Naive thymus-derived CD8-positive, alpha-beta T cell (primary cell): ENCODE measurements around the gene SIPA1L2. TPM values are rescaled to one million over a fixed set of nuclear protein-coding genes. Genes with fewer than 3 reads are reported as not detected.
"Not testable (repeated sequence)": the region's sequence is repeated elsewhere in the genome, so short reads cannot be mapped to it uniquely, and the experiment has no call there.

Experiments
- ATAC-seq, 2 donors: fragments of 150-1000 bp; cut with Tn5 transposase in 1 of 2; sonication (Bioruptor Pico), chemical (Tn5 transposase) in 1 of 2; 1 replicate in 1 of 2; 2 replicates in 1 of 2; pipeline ENCODE4 v1.10.0; 2021; ENCODE audit warnings: mild to moderate bottlenecking in 2 of 2, moderate library complexity in 2 of 2
- POLR2A ChIA-PET: fragments of 350-600 bp; sonication (Branson Sonifier 250); formaldehyde crosslinking; loops from one replicate; lab custom pipeline; 2021; ENCODE audit warnings: antibody characterized with exemption; lab: Charles Lee
- DNase-seq, 10 donors: peaks; one replicate each; pipeline versions ENCODE4 v3.0.0 to v3.0.0-alpha.2; 2020 to 2022
- H3K27ac Mint-ChIP-seq, 10 donors: one replicate each; pipeline ENCODE4 v1.8.0; 2020 to 2022; ENCODE audit warnings: mild to moderate bottlenecking in 10 of 10, mixed read lengths in 10 of 10, moderate library complexity in 4 of 10, inconsistent platforms in 1 of 10
- H3K27me3 Mint-ChIP-seq, 5 donors: one replicate each; pipeline ENCODE4 v1.8.0; 2021 to 2022; ENCODE audit warnings: mixed read lengths in 5 of 5
- H3K36me3 Mint-ChIP-seq, 3 donors: one replicate each; pipeline ENCODE4 v1.8.0; 2020 to 2022; ENCODE audit warnings: mixed read lengths in 3 of 3, mild to moderate bottlenecking in 2 of 3, inconsistent platforms in 1 of 3
- H3K4me1 Mint-ChIP-seq, 4 donors: one replicate each; pipeline ENCODE4 v1.8.0; 2021 to 2022; ENCODE audit warnings: mixed read lengths in 4 of 4
- H3K4me3 Mint-ChIP-seq, 10 donors: one replicate each; pipeline ENCODE4 v1.8.0; 2020 to 2022; ENCODE audit warnings: mild to moderate bottlenecking in 10 of 10, mixed read lengths in 10 of 10, moderate library complexity in 6 of 10, inconsistent platforms in 1 of 10
- H3K9me3 Mint-ChIP-seq, 9 donors: one replicate each; pipeline ENCODE4 v1.8.0; 2020 to 2022; ENCODE audit warnings: mixed read lengths in 9 of 9, mild to moderate bottlenecking in 3 of 9, inconsistent platforms in 1 of 9, moderate library complexity in 1 of 9
- polyA plus RNA-seq, 3 donors: library from polyadenylated mRNA; unstranded; fragments of 300-500 nt; fragmentation: Illumina TruSeq; gene quantifications; one replicate each; pipeline ENCODE4 v1.2.3, GENCODE V29; 2021
- total RNA-seq, 8 experiments: library from RNA in 2 of 8; stranded (reverse) in 2 of 8; gene quantifications; one replicate each; pipeline ENCODE4 v1.2.3 and lab custom pipeline; 2021 to 2026

The SIPA1L2 gene
- total and polyA plus RNA-seq, 5 experiments from 2014 or later = 0.08 to 0.16 (median 0.08) TPM; not detected in 2

DNA sequence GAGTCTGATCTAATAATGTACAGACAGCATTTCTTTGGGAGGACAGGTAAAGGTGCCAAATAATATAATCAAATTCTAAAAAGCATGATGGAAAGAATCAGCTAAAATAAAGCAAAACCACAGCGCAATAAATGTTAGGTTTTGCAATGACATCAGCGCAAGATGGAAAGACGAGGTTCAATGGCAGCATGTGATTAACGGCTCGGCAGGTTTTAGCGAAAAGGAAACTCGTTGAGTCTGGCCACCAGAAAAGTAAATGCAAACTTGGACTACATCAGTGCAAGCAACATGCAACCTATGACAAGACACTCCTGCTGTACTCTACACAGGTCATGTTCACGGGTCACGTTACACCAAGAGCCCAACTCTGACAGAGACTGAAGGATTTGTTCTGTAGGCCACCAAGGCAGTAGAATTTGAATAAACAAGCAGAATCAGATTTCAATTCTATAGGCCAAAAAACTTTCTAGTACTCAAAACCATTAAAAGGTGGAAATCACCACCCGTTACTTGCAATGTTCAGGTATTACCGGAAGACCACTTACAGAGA is 4.5 kb downstream of the SIPA1L2 start:
- Mint-ChIP-seq H3K4me1 (peaks cover 4 to 18% (median 10%) of the 10 kb centered on the region in 4 donors), H3K4me3 (no peak overlapping the region), H3K9me3 (no peaks in the 10 kb centered on the region), H3K27me3 (peaks cover 4 to 17% (median 14%) of the 10 kb centered on the region in 5 donors), H3K36me3 (no peaks in the 10 kb centered on the region), H3K27ac (no peak overlapping the region)
- DNase-seq (no peak), ATAC-seq (no peak)
- POLR2A ChIA-PET = no interaction called here

DNA sequence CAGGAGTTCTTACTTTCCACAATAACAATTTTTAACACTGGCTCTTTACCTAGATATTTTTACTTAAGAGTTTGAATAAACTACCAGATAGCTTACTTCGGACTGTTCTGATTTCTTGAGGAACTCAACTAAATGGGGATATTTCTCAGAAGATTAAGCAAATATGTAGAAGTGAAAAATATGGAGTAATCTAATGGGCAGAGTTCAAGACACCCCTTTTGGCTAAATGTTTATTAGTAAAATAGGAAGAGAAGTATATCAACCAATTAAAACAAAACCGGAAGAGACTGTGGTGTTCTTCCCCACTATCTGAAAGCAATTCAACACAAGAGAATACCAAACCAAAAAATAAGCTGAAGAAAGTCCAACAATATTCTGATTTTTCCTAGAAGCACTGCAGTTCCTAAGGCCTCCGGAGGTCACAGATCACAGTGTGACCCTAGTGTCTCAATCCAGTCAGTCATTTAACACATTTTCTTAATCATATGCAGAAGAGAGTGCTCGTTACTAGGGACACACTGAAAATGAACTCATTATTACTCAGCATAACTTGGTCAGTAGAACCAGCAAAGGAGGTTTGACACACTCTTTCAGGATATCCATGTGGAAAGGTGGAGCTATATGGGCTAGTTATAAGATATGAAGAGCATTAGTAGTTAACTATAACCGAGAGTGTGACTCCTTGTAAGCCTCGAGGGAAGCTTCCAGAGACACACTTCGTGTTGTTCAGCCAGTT is 5.2 kb downstream of the SIPA1L2 start:
- no peaks in the 10 kb centered on the region for H3K9me3 Mint-ChIP-seq
- no peak overlapping the region for H3K27ac Mint-ChIP-seq
- peaks cover 5 to 17% (median 14%) of the 10 kb centered on the region in 5 donors for H3K27me3 Mint-ChIP-seq
- H3K4me1 Mint-ChIP-seq = peaks cover 4 to 17% (median 10%) of the 10 kb centered on the region in 4 donors
- POLR2A ChIA-PET = no interaction called here
- no peak overlapping the region for H3K4me3 Mint-ChIP-seq
- H3K36me3 Mint-ChIP-seq = no peaks in the 10 kb centered on the region
- no peak for DNase-seq
- ATAC-seq = no peak

DNA sequence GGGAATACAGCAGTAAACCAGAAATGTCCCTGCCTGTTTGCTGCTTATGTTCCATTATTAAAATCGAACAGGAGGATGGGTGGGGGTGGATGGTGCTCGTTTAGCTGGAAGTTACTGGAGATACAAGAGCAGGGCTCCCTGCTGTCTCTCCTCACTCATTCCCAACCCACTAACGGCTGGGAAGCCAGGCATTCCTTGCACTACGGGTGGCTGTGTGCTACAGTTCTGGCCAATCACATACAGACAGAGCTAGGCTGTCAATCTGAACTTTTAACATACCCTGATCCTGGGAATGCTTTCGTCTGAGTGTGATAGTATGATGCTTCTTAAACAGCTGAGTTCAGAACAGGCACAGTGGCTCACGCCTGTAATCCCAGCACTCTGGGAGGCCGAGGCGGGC is 7.0 kb downstream of the SIPA1L2 start:
- H3K9me3 Mint-ChIP-seq = no peaks in the 10 kb centered on the region
- no peaks in the 10 kb centered on the region for H3K36me3 Mint-ChIP-seq
- H3K4me3 Mint-ChIP-seq = no peak overlapping the region
- peaks cover 0 to 6% (median 5%) of the 10 kb centered on the region in 5 donors for H3K27me3 Mint-ChIP-seq
- no peak overlapping the region for H3K27ac Mint-ChIP-seq
- DNase-seq (no peak), ATAC-seq (no peak)
- peaks cover 0 to 5% (median 2%) of the 10 kb centered on the region in 4 donors for H3K4me1 Mint-ChIP-seq
- POLR2A ChIA-PET = no interaction called here

DNA sequence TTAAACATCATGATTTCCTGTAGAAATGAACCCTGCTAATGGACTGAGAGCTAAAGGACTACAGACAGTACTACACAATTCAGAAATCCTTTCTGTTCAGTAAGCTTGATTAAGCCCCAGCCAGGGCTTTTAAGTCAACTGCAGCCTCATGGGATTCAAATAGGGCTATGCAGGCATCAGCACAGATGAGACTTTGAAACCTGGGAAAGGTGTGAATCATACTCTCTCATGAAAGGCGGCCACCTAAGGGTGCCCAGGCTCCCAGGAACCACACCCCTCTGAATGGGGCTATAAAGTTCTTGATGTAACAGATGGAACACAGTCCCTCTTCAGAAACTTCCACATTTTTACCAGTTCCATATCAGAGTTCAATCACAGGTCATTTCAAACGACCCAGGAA is 7.6 kb downstream of the SIPA1L2 start:
- Mint-ChIP-seq H3K4me3 (no peak overlapping the region), H3K9me3 (no peaks in the 10 kb centered on the region), H3K4me1 (peaks cover 0 to under 1% (median 0%) of the 10 kb centered on the region in 4 donors), H3K36me3 (no peaks in the 10 kb centered on the region), H3K27me3 (peaks cover 0 to 3% (median 3%) of the 10 kb centered on the region in 5 donors), H3K27ac (no peak overlapping the region)
- DNase-seq (no peak), ATAC-seq (no peak)
- POLR2A ChIA-PET = no interaction called here

DNA sequence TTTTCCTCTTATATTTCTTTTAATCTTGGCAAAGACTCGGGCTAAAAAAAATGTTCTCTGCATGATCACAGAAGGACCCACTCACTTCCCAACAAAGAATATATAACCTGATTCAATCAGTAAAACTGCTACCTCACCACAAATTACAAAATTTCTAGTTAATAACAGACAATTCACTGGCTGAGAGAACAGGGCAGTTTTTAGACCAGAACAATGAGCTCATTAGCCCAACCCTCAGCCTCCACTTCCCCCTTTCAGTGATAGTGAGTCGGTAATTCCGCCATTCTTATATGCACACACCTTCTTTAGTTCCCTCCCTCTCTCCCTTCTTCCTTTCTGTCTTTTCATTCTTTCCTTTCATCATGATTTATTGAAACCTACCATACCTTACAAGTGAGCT is 8.9 kb downstream of the SIPA1L2 start:
- no peak overlapping the region for H3K27ac Mint-ChIP-seq
- DNase-seq = no peak
- no peaks in the 10 kb centered on the region for H3K4me1 Mint-ChIP-seq
- no peaks in the 10 kb centered on the region for H3K36me3 Mint-ChIP-seq
- peaks cover 0 to 3% (median 3%) of the 10 kb centered on the region in 5 donors for H3K27me3 Mint-ChIP-seq
- H3K9me3 Mint-ChIP-seq = no peaks in the 10 kb centered on the region
- no peak for ATAC-seq
- no peak overlapping the region for H3K4me3 Mint-ChIP-seq
- POLR2A ChIA-PET = no interaction called here

DNA sequence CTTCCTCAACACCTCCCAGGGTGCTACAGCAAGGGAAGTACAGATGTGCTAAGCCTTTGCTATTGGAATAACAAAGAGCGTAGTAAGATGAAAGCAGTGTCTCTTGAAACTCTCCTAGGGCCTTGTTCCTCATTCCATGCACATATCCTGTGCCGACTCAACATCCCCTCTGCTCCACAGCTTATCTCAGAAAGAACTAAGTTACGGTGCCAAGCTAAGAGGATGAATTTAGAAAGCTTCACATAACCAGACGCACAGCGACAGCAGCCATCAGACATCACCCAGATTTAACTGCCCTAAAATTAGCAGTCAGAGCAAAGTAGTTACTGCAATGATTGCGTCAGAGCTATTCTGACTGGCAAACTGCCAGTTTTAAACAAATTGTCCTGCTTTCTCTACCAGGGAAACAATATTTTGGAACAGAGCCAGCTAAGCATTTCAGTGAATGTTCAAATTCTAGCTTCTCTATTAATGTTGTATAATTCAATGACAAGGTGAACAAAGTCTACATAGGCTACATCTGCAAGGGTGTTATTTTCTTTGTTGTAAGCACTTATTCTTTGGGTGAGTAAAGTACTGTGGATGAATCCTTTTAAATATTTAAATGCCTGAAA is 9.5 kb downstream of the SIPA1L2 start:
- Mint-ChIP-seq H3K4me3 (peak overlapping the region in 1 of 10 donors; percentile 22), H3K27me3 (peaks cover under 1 to 5% (median 2%) of the 10 kb centered on the region in 5 donors), H3K9me3 (no peaks in the 10 kb centered on the region), H3K4me1 (no peaks in the 10 kb centered on the region), H3K27ac (no peak overlapping the region), H3K36me3 (no peaks in the 10 kb centered on the region)
- ATAC-seq (no peak), DNase-seq (no peak)
- POLR2A ChIA-PET = no interaction called here

DNA sequence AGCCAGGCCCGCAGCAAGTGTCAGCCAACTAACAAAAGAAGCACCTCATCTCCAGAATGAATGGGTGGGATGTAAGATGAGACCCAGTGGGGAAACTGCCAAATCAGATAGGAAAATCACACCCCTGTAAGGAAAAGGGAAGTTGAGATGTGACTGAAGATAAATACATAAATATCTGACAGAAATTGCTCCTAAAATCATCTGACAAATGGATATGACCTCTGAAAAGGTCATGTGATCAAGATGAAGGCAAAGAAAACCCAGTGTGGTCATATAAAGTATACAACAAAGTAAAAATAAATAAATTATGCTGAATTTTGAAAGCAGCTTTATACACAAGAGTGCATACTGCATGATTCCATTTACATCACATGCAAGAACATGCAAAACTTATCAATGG is 12.7 kb downstream of the SIPA1L2 start:
- DNase-seq = no peak
- H3K4me3 Mint-ChIP-seq = no peak overlapping the region
- POLR2A ChIA-PET = no interaction called here
- no peak overlapping the region for H3K27ac Mint-ChIP-seq
- H3K9me3 Mint-ChIP-seq = no peaks in the 10 kb centered on the region
- peaks cover 0 to 3% (median 0%) of the 10 kb centered on the region in 4 donors for H3K4me1 Mint-ChIP-seq
- H3K27me3 Mint-ChIP-seq = peaks cover 0 to 9% (median 3%) of the 10 kb centered on the region in 5 donors
- H3K36me3 Mint-ChIP-seq = no peaks in the 10 kb centered on the region
- no peak for ATAC-seq

DNA sequence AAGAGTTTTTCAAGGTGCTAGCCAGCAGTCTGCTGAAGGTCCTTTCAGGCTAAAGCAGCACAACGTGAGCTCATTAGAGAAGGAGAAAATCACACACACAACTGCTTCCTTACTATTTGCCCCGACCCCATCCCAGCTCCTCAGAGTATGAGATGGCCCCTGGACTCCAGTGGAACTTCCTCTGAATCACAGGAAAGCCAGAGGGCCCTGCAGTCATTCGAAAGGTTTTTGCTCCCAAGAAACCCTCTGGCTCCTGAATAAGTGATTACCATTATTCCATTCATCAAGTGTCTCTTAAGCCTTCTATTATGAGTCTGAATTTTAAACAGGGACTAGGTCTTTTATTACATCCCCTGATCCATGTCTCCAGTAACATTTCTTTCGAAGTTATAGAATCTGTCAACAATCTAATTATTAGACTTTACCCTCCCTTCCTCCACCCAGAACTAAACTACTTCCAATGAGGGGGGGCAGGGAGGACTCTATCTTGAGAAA is 14.6 kb downstream of the SIPA1L2 start:
- DNase-seq (no peak), ATAC-seq (no peak)
- Mint-ChIP-seq H3K9me3 (no peaks in the 10 kb centered on the region), H3K27me3 (peaks cover 0 to 9% (median 1%) of the 10 kb centered on the region in 5 donors), H3K4me1 (peaks cover 0 to 3% (median 0%) of the 10 kb centered on the region in 4 donors), H3K36me3 (no peaks in the 10 kb centered on the region), H3K27ac (no peak overlapping the region), H3K4me3 (no peak overlapping the region)
- POLR2A ChIA-PET = interaction anchor here (0.5 kb wide), 1 partner anchor 186 kb away, joined by 3 read pairs; no protein-coding TSS in a partner anchor

DNA sequence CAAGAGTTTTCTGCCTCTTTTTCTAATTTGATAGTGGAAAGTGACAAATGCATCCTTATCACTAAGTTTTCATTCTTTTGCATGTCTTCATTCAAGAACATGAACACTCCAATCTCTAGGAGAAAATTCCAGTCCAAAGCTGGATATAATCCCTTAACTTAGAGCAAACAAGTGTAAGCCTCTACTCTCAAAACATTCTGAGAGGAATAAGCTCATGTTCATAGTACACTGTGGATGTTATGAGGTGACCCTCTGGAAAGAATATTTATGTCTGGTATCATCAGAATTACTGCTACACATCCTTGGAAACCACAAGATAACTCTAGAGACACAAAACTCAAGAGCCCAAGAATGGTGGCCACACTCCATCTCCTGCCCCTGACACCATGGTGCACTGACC is 15.1 kb downstream of the SIPA1L2 start:
- Mint-ChIP-seq H3K27me3 (peaks cover 0 to 9% (median 0%) of the 10 kb centered on the region in 5 donors), H3K27ac (no peak overlapping the region)
- POLR2A ChIA-PET = no interaction called here

DNA sequence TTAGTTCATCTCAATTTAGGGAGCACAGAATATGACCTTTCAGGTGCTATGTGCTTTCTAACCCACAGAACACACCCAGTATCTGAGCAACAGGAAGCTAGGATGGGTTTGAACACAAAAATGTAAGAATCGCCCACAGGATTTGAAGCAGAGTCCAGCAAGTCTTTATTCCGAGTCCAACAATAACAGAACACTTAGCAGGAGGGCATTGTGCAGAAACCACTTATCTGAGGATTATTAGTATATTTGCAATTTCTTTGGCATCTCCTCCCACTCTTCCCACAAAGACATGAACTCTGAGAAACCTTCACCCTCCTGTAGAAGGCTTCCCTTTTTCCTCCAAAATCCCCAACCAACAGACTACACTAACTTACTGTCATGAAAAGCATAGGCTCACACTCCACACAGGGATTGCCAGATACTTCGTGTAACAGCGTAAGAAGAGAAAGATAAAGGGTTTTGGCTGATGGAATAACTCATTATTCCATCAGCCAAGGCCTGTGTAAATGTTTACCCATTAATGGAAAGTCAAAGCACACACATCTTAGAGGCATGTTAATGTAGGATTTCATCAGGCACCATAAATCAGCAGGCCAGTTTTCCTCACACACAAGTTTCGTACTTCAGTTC is 16.1 kb downstream of the SIPA1L2 start:
- no peak for ATAC-seq
- Mint-ChIP-seq H3K9me3 (no peaks in the 10 kb centered on the region), H3K4me3 (no peak overlapping the region), H3K36me3 (no peaks in the 10 kb centered on the region), H3K27ac (no peak overlapping the region), H3K4me1 (peaks cover 0 to 3% (median 0%) of the 10 kb centered on the region in 4 donors), H3K27me3 (peaks cover 0 to 9% (median 0%) of the 10 kb centered on the region in 5 donors)
- POLR2A ChIA-PET = no interaction called here
- DNase-seq = no peak

More for the DNA sequence above, 15.1 kb downstream of the SIPA1L2 start:
- Mint-ChIP-seq H3K36me3 (no peaks in the 10 kb centered on the region), H3K9me3 (no peaks in the 10 kb centered on the region), H3K4me3 (no peak overlapping the region), H3K4me1 (peaks cover 0 to 3% (median 0%) of the 10 kb centered on the region in 4 donors)
- DNase-seq = no peak
- no peak for ATAC-seq

DNA sequence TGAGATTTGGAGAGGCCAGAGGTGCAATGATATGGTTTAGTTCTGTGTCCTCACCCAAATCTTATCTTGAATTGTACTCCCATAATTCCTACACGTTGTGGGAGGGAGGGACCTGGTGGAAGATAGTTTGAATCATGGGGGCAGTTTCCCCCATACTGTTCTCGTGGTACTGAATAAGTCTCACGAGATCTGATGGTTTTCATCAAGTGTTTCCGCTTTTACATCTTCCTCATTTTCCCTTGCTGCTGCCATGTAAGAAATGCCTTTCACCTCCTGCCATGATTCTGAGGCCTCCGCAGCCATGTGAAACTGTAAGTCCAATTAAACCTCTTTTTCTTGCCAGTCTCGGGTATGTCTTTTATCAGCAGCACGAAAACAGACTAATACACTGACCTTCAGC is 17.1 kb downstream of the SIPA1L2 start:
- H3K9me3 Mint-ChIP-seq, H3K36me3 Mint-ChIP-seq, H3K27me3 Mint-ChIP-seq, H3K4me1 Mint-ChIP-seq, H3K27ac Mint-ChIP-seq, ATAC-seq, DNase-seq, POLR2A ChIA-PET, H3K4me3 Mint-ChIP-seq: not testable (repeated sequence)

DNA sequence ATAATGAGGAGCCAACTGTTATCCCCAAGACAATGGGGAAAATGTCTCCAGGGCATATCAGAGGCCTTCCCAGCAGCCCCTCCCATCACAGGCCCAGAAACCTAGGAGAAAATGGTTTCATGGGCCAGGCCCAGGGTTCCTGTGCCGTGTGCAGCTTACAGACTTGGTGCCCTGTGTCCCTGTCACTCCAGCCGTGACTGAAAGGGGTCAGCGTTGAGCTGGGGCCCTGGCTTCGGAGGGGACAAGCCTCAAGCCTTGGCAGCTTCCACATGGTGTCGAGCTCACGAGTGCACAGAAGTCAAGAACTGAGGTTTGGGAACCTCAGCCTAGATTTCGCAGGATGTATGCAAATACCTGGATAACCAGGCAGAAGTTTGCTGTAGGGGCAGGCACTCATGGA is 18.1 kb downstream of the SIPA1L2 start:
- POLR2A ChIA-PET = no interaction called here
- H3K4me3 Mint-ChIP-seq = no peak overlapping the region
- H3K4me1 Mint-ChIP-seq = peaks cover 0 to 3% (median 0%) of the 10 kb centered on the region in 4 donors
- ATAC-seq (no peak), DNase-seq (no peak)
- H3K27ac Mint-ChIP-seq = no peak overlapping the region
- no peaks in the 10 kb centered on the region for H3K36me3 Mint-ChIP-seq
- H3K27me3 Mint-ChIP-seq = peaks cover 0 to 9% (median 0%) of the 10 kb centered on the region in 5 donors
- no peaks in the 10 kb centered on the region for H3K9me3 Mint-ChIP-seq
